HTERT RPE-1 (cell line): ENCODE measurements around the gene TRIP12.
"Not testable (repeated sequence)": the region's sequence is repeated elsewhere in the genome, so short reads cannot be mapped to it uniquely, and the experiment has no call there.

ENCODE experiments used
- in situ Hi-C: fragments of 300-500 bp; cut with MboI; formaldehyde crosslinking; loops from 4 replicates; pipeline ENCODE4 v1.14.3; 2020; ENCODE audit warnings: low sequenced_read_pairs

Gene TRIP12

DNA sequence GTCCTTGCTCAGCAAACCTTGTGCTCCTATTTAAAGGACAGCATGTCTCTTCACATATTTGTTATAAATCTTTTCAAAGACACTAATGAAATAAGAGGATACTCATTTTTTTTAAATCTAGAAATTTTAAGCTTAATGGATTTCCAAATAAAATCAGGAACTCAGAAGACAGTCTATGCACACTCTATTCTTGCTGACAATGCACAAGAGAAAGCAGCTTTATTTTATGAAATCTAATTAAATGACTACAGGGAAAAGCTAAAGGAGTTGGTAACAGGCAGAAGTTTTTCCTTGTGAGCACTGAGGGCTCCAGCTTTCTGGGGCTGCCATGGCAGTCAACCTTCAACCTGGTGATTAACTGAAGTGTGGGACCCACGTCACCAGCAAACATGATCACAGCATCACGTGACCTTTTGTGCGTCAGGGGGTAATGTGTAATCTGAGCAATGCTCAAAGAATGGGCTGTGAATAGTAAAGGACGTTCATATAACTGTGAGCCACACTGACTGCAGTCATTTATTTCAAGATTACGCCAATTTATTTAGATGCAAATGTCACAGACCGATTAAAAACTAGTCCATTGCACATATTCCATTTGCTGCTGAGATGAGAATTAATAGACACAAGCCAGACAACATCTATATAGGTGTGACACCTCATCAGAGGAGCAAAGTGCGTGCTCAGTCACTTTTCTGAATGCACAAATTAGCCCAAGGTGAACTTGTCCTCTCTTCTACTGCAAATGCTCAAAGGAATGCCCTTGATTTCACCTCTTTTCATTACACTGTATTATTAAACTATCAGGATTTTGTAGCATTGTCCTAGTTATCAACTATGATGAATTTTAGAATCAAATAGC lies 195.9 kb downstream of the TRIP12 start:
- in situ Hi-C loops = no loop called here

DNA sequence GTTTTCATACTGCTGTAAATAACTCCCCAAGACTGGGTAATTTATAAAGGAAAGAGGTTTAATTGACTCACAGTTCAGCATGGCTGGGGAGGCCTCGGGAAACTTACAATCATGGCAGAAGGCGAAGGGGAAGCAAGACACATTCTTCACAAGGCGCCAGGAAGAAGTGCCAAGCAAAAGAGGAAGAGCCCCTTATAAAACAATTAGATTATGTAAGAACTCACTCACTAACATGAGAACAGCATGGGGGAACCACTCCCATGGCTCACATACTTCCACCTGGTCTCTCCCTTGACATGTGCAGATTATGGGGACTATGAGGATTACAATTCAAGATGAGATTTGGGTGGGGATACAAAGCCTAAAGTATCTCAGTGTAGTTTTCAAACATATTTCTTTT lies 198.6 kb downstream of the TRIP12 start:
- in situ Hi-C loops = not testable (repeated sequence)

DNA sequence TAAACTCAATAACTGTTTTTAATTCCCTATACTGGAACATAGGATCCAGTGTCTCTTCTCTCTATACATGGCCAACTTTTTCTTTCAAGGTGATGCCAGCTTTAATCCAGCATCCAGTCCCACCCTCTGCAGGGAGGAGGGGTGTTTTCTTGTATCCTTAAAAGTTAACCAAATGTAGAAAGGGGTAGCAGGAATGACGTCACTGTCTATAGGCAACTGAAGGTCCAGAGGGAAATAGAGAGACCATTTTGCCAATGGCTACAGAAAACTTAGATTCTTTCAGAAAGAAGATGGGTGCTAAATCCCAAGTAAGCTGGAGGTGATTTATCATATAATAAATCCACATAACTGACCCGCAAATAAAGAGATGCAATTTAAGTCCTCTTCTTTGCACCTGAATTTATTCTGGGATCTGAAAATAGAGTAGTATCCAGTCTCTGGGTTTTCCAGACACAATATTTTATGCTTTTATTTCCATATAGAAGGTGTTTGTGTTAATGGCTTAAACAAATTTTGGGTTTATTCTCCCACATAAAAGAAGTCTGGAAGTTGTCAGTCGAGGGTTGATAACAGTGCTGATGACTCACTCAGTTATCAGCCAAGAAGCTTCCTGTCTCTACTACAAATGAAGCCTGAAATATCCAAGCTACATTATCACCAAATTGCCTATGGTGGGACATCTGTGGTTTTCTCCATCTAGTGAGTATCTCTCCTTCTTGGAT lies 201.7 kb downstream of the TRIP12 start:
- in situ Hi-C loops = no loop called here

DNA sequence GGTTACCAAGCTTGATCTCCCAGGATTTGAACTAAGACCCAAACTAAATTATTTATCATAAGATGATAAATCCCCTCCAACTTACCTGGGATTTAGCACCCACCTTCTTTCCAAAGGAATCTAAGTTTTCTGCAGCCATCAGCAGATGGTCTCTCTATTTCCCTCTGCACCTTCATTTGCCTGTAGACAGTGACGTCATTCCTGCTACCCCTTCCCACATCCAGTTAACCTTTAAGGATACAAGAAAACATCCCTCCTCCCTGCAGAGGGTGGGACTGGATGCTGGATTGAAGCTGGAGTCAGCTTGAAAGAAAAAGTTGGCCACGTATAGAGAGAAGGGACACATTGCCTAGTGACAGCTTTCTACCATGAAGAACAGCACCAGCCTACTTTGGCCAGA lies 203.8 kb downstream of the TRIP12 start:
- in situ Hi-C loops = no loop called here

DNA sequence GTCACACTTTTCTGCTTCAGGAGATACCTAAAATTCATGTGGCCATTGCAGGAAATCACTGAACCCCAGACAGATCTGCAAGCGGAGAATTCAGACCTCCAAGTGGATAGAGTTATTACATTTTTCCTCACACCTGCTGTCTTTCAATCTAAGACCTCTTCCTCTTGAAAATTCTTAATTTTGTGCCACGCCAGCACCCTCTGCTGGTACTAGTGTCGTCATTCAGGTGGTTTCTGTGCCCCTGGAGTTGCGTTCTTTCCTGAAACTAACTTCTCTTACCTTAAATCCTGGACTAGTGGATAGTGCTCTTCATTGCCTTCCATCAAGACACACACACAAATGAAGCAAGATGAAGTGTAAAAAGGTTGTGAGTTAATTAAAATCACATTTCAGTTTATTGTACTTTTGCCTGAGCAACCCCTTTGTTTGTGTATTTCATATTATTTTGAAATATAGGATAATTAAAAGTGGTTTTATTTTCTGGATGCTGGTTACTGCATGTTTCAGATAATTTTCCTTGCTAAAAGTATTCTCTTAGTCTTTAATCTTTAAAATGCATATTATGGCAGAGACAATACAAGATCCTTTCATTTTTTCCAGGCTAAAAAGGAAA lies 205.8 kb downstream of the TRIP12 start:
- in situ Hi-C loops = no loop called here

DNA sequence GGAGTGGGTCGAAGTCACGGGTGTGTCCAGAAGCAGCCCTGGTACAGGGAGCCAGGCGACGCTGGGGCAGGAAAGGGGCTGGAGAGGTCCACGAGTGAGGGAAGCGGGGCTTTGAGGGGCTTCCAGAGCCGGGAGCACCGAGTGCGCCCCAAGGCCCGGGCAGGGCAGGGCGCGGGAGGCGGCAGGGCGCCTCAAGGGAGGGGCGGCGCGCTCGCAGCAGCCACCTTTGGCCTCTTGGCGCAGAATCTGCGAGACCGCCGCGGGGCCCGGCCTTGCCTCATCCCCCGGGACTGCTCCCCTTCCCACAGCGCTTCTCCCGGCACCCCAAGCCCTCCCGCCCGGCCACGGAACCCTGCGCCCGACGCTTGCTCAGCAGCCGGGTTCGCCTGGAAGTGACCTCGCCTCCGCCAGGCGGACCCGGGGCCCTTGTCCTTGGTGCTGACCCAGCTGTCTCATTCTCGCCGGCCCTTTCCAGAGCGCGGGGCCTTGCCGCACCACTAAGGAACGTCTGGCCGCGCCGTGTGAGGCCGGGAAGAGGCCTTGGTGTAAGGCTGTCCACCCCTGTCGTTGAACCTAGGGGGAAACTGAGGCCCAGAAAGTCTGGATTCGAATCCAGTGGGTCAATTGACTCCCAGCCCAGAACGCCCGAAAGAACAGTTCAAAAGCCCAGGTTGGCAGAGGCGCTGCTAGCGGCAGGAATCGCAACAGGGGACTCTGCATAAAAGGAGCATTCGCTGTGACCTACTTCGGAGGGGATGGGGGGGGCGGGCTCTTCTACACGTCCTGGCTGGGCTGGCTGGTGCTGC lies 206.9 kb downstream of the TRIP12 start:
- in situ Hi-C loops = no loop called here

DNA sequence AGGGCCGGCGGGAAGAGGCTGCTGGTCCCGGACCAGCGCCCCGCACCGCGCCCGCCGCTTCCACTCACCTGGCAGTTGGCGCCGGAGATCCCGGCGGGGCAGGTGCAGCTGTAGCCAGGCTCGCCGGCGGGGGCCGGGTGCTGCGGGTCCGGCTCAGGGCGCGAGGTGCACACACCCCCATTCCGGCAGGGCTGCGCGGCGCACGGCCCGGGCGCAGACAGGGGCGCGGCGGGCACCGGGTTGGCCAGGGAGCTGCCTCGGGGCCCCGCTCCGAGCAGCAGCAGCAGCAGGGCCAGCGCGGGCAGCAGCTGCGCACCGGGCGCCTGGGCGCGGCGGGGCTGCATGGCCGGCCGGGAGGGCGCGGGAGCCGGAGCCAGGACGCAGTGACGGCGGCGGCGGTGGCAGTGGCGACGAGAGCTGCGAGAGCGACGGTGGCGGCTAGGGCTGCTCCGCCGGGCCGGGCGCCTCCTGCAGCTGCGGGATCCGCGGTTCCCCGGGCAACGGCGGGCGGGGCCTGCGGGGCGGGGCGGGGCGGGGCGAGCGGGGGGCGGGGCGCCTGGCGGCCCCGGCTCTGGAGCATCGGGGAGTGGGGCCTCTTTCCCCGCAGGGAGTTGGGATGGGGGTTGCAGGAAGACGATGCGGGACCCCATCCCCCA lies 207.6 kb downstream of the TRIP12 start, which contains the start of gene DNER:
Gene DNER, minus strand, starts transcription at position 476 of the 656 bp plus-strand sequence. Its CDS starts 132 bp downstream, at position 344.
- in situ Hi-C loops = no loop called here
